MM.1S (cell line): ENCODE data around the gene LDB1.
A peak's percentile ranks its signal among the peaks of the same experiment; 100 is the strongest.

Experiments used
- DNase-seq: peaks from one replicate; pipeline ENCODE4 v3.0.0-alpha.2; 2015
- H2AFZ ChIP-seq: fragments of 300-600 bp; sonication (generic); 2 replicates; pipeline ENCODE4 v1.6.0; 2016; ENCODE audit warnings: antibody characterized with exemption, low read length
- H3F3A ChIP-seq: fragments of 300-600 bp; sonication (generic); 2 replicates; pipeline ENCODE4 v1.6.1; 2016; ENCODE audit warnings: mild to moderate bottlenecking, antibody characterized with exemption, low read length, moderate library complexity, mixed read lengths; ENCODE audit not compliant: insufficient read depth
- H3K27ac ChIP-seq: fragments of 300-600 bp; sonication (generic); 2 replicates; pipeline ENCODE4 v1.5.1; 2016; ENCODE audit warnings: mild to moderate bottlenecking, low read length
- H3K27me3 ChIP-seq: fragments of 300-600 bp; sonication (generic); replicated peaks from 2 replicates; pipeline ENCODE4 v1.6.0; 2016; ENCODE audit warnings: low read length; ENCODE audit not compliant: insufficient read depth
- H3K36me3 ChIP-seq: fragments of 300-600 bp; sonication (generic); replicated peaks from 2 replicates; pipeline ENCODE4 v1.6.1; 2016; ENCODE audit warnings: mild to moderate bottlenecking, low read length, mixed read lengths; ENCODE audit not compliant: insufficient read depth
- H3K4me1 ChIP-seq: fragments of 300-600 bp; sonication (generic); 2 replicates; pipeline ENCODE4 v1.6.1; 2016; ENCODE audit warnings: low read length, mixed read lengths
- H3K4me2 ChIP-seq: fragments of 300-600 bp; sonication (generic); 2 replicates; pipeline ENCODE4 v1.6.0; 2016; ENCODE audit warnings: low read depth, low read length
- H3K4me3 ChIP-seq: fragments of 300-600 bp; sonication (generic); 2 replicates; pipeline ENCODE4 v1.5.1; 2016; ENCODE audit warnings: low read length, mixed read lengths
- H3K79me2 ChIP-seq: fragments of 300-600 bp; sonication (generic); 2 replicates; pipeline ENCODE4 v1.6.1; 2016; ENCODE audit warnings: mixed run types, low read length, mixed read lengths
- H3K9ac ChIP-seq: fragments of 300-600 bp; sonication (generic); 2 replicates; pipeline ENCODE4 v1.6.1; 2016; ENCODE audit warnings: low read length, mixed read lengths
- H3K9me2 ChIP-seq: fragments of 300-600 bp; sonication (generic); replicated peaks from 2 replicates; pipeline ENCODE4 v1.6.1; 2016; ENCODE audit warnings: mild to moderate bottlenecking, low read length, mixed read lengths; ENCODE audit not compliant: insufficient read depth
- H3K9me3 ChIP-seq: fragments of 300-600 bp; sonication (generic); replicated peaks from 2 replicates; pipeline ENCODE4 v1.6.1; 2016; ENCODE audit warnings: mild to moderate bottlenecking, low read length, mixed read lengths; ENCODE audit not compliant: insufficient read depth
- H4K20me1 ChIP-seq: fragments of 300-600 bp; sonication (generic); 2 replicates; pipeline ENCODE4 v1.6.1; 2016; ENCODE audit warnings: mild to moderate bottlenecking, low read length, moderate library complexity, mixed read lengths; ENCODE audit not compliant: insufficient read depth
- CTCF ChIP-seq: fragments of 300-600 bp; sonication (generic); IDR thresholded peaks from 2 replicates; pipeline ENCODE4 v1.5.1; 2016; ENCODE audit warnings: antibody characterized with exemption, low read length, mixed read lengths
- EZH2 ChIP-seq: fragments of 300-600 bp; sonication (generic); optimal IDR thresholded peaks from 2 replicates; pipeline ENCODE3; 2017; ENCODE audit warnings: low read depth, mild to moderate bottlenecking, antibody characterized with exemption, low read length, mixed read lengths
- EZH2phosphoT487 ChIP-seq: fragments of 300-600 bp; sonication (generic); IDR thresholded peaks from 2 replicates; pipeline ENCODE4 v1.6.1; 2018; ENCODE audit warnings: antibody characterized with exemption, low read length

Gene LDB1

GRCh38 chr10:102151774-102152544, 31.8 kb upstream of the LDB1 start, which contains the start of gene NOLC1:
TSS of gene NOLC1 (plus strand) at chr10:102152389. CDS start at chr10:102152411, 22 bp downstream.
- H2AFZ ChIP-seq: peak within 1 kb of the TSS; percentile 44; the same call in 1 of the 2 replicates
- peaks cover 15% of the 10 kb centered on the region; the same call in 1 of the 2 replicates for H4K20me1 ChIP-seq
- TF ChIP-seq EZH2 (no peak), CTCF (no peak), EZH2phosphoT487 (no peak)

DNA sequence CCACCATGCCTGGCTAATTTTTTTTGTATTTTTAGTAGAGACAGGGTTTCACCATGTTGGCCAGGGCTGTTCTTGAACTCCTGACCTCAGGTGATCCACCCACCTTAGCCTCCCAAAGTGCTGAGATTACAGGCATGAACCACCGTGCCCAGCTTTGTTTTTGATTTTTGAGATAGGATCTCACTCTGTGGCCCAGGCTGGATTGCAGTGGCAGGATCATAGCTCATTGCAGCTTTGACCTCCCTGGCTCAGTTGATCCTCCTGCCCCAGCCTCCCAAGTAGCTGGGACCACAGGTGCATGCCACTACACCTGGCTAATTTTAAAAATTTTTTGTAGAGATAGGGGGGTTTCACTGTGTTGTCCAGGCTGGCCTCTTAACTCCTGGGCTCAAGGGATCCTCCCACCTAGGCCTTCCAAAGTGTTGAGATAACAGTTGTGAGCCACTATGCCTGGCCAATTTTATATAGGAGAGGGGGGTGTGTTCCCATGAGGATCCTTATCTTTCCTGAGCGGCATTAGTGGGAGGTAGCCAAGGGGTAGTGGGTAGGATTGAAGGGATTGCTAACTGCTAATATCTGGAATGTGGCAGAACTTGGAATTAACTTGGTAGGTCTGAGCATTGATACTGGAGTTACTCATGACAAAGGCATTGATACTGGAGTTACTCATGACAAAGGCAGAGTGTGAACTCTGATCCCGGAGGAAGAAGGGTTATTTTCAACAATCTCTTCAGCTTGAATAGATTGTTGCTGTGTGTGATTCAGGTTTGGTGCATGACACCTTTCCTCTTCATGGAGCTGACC, 31.0 kb upstream of the LDB1 start:
- Histone ChIP-seq H3K4me1 (peaks cover 12% of the 10 kb centered on the region), H3K79me2 (peaks cover 55% of the 10 kb centered on the region), H3K4me2 (peak overlapping the region; percentile 58), H3K9me2 (no peaks in the 10 kb centered on the region), H3K27me3 (no peaks in the 10 kb centered on the region), H4K20me1 (peaks cover 9% of the 10 kb centered on the region; the same call in 1 of the 2 replicates), H3K4me3 (peak overlapping the region; percentile 95), H3K9me3 (no peaks in the 10 kb centered on the region), H3K9ac (peak overlapping the region; percentile 51), H2AFZ (0 out of 2 replicates have a peak overlapping the region, but pooled peaks have one; percentile 37), H3K27ac (peak overlapping the region; percentile 84), H3F3A (peaks cover 58% of the 10 kb centered on the region), H3K36me3 (peaks cover 15% of the 10 kb centered on the region)
- no peak for DNase-seq
- TF ChIP-seq EZH2phosphoT487 (no peak), CTCF (no peak), EZH2 (no peak)

More at GRCh38 chr10:102151774-102152544, 31.8 kb upstream of the LDB1 start, which contains the start of gene NOLC1:
- Histone ChIP-seq H3K27ac (peak within 1 kb of the TSS; percentile 84), H3K4me2 (peak within 1 kb of the TSS; percentile 64), H3K79me2 (peaks cover 59% of the 10 kb centered on the region), H3K4me1 (peaks cover 12% of the 10 kb centered on the region), H3F3A (peaks cover 53% of the 10 kb centered on the region), H3K27me3 (no peaks in the 10 kb centered on the region), H3K9me3 (no peaks in the 10 kb centered on the region), H3K4me3 (peak within 1 kb of the TSS; percentile 95), H3K36me3 (peaks cover 18% of the 10 kb centered on the region), H3K9me2 (no peaks in the 10 kb centered on the region), H3K9ac (peak within 1 kb of the TSS; percentile 97)
- peak; percentile 99 for DNase-seq

DNA sequence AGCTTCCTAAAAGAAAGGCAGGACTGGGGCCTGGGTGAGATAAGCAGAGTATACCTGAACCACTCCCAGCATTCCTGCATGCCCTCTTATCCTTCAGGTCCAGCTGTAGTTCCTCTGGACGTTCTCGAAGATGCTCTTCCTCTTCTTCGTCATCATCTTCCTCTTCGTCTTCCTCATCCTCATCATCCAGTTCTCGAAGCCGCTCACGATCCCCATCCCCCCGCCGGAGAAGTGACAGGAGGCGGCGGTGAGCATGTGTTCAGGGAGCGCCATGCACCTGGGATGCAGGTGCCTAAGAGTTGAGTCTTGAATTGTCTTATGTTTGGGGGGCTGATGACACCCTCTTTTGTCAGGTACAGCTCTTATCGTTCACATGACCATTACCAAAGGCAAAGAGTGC, 28.1 kb upstream of the LDB1 start:
- Histone ChIP-seq H3K9ac (no peak overlapping the region), H4K20me1 (no peaks in the 10 kb centered on the region), H3K27ac (no peak overlapping the region), H3F3A (peaks cover 59% of the 10 kb centered on the region), H3K79me2 (peaks cover 40% of the 10 kb centered on the region), H3K27me3 (no peaks in the 10 kb centered on the region), H3K4me3 (no peak overlapping the region), H2AFZ (no peak overlapping the region), H3K4me2 (no peak overlapping the region), H3K4me1 (peaks cover 12% of the 10 kb centered on the region), H3K9me3 (no peaks in the 10 kb centered on the region), H3K36me3 (peaks cover 19% of the 10 kb centered on the region), H3K9me2 (no peaks in the 10 kb centered on the region)
- TF ChIP-seq CTCF: no peak
- no peak for TF ChIP-seq EZH2
- no peak for TF ChIP-seq EZH2phosphoT487
- no peak for DNase-seq
